Measurements from ENCODE around the gene TSPAN3. TPM values are rescaled to one million over a fixed set of nuclear protein-coding genes. Genes with fewer than 3 reads are reported as not detected.

TSPAN3 gene
- total RNA-seq: 10 to 100 TPM; 25.6 to 27.0 TPM

DNA sequence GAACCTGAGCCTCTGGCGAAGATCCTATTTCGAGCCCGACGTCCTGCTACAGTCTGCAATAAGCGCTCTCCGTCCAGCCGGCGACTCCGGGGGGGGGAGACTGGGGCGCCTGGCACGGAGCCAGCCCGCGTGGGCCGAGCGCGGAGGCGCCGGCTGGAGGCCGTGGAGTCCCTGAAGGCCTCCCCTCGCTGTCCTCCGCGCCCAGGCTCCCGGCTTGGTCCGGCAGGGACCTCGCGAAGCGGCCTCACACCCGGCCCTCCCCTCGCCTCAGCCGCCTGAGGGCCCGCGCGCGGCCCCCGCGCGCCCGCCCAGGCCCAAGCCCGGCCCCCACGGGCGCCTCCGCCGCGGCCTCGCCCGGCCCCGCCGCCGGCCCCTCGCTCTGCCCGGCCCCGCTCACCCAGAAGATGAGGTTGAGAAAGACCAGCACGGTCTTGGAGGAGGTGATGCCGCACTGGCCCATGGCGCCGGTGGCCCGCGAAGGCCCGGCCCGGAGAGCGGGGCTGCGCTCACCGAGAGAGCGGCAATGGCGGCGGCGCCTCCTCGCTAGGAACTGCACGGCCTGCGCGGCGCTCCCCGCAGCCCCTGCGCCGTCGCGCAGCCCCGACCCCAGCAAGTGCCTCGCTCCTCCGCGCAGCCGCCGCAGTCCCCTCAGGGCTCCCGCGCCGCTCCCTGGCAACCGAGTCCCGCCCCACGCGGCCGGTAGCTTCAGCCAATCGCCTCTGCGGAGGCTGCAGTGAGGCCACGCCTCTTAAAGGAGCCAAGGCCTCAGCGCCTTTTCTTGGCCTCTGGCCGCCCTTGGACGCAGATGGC is at the start of gene TSPAN3:
TSS of gene TSPAN3 (minus strand) at position 615 of the 810 bp plus-strand sequence. CDS start at position 460, 155 bp downstream.
- intact Hi-C loops (cut with micrococcal nuclease): no loop called here
- TF ChIP-seq, protein P1, sequence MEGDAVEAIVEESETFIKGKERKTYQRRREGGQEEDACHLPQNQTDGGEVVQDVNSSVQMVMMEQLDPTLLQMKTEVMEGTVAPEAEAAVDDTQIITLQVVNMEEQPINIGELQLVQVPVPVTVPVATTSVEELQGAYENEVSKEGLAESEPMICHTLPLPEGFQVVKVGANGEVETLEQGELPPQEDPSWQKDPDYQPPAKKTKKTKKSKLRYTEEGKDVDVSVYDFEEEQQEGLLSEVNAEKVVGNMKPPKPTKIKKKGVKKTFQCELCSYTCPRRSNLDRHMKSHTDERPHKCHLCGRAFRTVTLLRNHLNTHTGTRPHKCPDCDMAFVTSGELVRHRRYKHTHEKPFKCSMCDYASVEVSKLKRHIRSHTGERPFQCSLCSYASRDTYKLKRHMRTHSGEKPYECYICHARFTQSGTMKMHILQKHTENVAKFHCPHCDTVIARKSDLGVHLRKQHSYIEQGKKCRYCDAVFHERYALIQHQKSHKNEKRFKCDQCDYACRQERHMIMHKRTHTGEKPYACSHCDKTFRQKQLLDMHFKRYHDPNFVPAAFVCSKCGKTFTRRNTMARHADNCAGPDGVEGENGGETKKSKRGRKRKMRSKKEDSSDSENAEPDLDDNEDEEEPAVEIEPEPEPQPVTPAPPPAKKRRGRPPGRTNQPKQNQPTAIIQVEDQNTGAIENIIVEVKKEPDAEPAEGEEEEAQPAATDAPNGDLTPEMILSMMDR (IDR thresholded peaks at IDR 0.05): no peak
- ATAC-seq (peak; percentile 99), DNase-seq (peak; percentile 93)
- peaks cover 8% of the 10 kb centered on the region for H3K36me3 Mint-ChIP-seq (ENCODE audit: low read depth)
- no peaks in the 10 kb centered on the region for H3K9me3 Mint-ChIP-seq
- POLR2A ChIA-PET: interaction anchor here (1.4 to 2.2 kb wide), 2 partner anchors 11 to 16 kb away, joined by 7 read pairs; no protein-coding TSS in a partner anchor
- peak within 1 kb of the TSS; percentile 84 for H3K27ac Mint-ChIP-seq
- H3K4me3 Mint-ChIP-seq: peak within 1 kb of the TSS; percentile 77
- no peaks in the 10 kb centered on the region for H3K27me3 Mint-ChIP-seq
- H3K4me1 Mint-ChIP-seq (ENCODE audit: low read depth): peaks cover 33% of the 10 kb centered on the region
- CTCF ChIA-PET: interaction anchor here (0.6 to 1.0 kb wide), 2 partner anchors 13 to 97 kb away, joined by 3 read pairs; no protein-coding TSS in a partner anchor

- no peak for ATAC-seq
- H3K4me1 Mint-ChIP-seq (ENCODE audit: low read depth): peaks cover 12% of the 10 kb centered on the region
- no peaks in the 10 kb centered on the region for H3K36me3 Mint-ChIP-seq (ENCODE audit: low read depth)
- no peaks in the 10 kb centered on the region for H3K9me3 Mint-ChIP-seq
- intact Hi-C loops (cut with micrococcal nuclease): no loop called here
- TF ChIP-seq, protein P1 (IDR thresholded peaks at IDR 0.05): no peak
- no peak overlapping the region for H3K27ac Mint-ChIP-seq
- CTCF ChIA-PET: interaction anchor here (3.5 to 6.7 kb wide), 5 partner anchors 13 to 422 kb away, joined by 24 to 78 read pairs (median 30); no protein-coding TSS in a partner anchor
- H3K27me3 Mint-ChIP-seq: no peaks in the 10 kb centered on the region
- POLR2A ChIA-PET: no interaction called here
- no peak overlapping the region for H3K4me3 Mint-ChIP-seq
- no peak for DNase-seq
These were observed 49.7 kb upstream of the TSPAN3 start for GRCh38 chr15:77120576-77120975.

GRCh38 chr15:77119446-77119845 is 48.5 kb upstream of the TSPAN3 start:
- TF ChIP-seq, protein P1 (IDR thresholded peaks at IDR 0.05): no peak
- POLR2A ChIA-PET: interaction anchor here (0.6 kb wide), 1 partner anchor 199 kb away, joined by 3 read pairs; no protein-coding TSS in a partner anchor
- CTCF ChIA-PET: interaction anchor here (0.6 to 6.7 kb wide), 25 partner anchors 8 to 424 kb away, joined by 3 to 78 read pairs (median 6); no protein-coding TSS in a partner anchor
- Mint-ChIP-seq H3K4me3 (no peak overlapping the region), H3K27me3 (no peaks in the 10 kb centered on the region), H3K27ac (no peak overlapping the region), H3K36me3 (ENCODE audit: low read depth) (peaks cover 1% of the 10 kb centered on the region), H3K9me3 (no peaks in the 10 kb centered on the region), H3K4me1 (ENCODE audit: low read depth) (peaks cover 12% of the 10 kb centered on the region)
- DNase-seq (no peak), ATAC-seq (no peak)
- intact Hi-C loops (cut with micrococcal nuclease): loop anchor here (5.0 kb wide), 1 partner anchor 378 kb away; no protein-coding TSS in a partner anchor

DNA sequence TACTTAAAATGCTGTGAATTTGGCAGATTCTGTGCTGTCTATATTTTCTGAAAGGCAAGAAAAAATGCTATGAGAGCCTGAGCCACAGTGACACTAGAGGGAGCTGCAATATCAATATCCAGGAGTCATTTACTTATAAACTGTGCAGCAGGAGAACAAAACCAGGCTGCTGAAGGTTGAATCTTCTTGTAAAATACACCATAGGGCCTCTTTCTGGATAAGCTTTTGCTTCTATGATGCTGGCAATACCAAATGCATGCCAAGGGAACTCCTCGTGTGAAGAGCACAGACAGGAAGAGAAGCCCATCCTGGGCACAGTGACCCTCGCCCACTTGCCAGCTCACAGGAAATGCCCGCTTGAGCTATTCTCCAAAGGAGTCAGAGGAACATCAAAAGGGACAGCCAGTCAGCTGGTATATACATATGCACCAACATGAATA is 48.0 kb upstream of the TSPAN3 start:
- Mint-ChIP-seq H3K4me3 (no peak overlapping the region), H3K27me3 (no peaks in the 10 kb centered on the region), H3K9me3 (no peaks in the 10 kb centered on the region), H3K4me1 (ENCODE audit: low read depth) (peaks cover 12% of the 10 kb centered on the region), H3K36me3 (ENCODE audit: low read depth) (peaks cover 1% of the 10 kb centered on the region), H3K27ac (no peak overlapping the region)
- peak; percentile 67 for ATAC-seq
- ChIA-PET CTCF (interaction anchor here (0.6 to 6.7 kb wide), 30 partner anchors 9 to 424 kb away, joined by 3 to 78 read pairs (median 4); no protein-coding TSS in a partner anchor), POLR2A (interaction anchor here (0.6 kb wide), 2 partner anchors 46 to 199 kb away, joined by 3 to 4 read pairs; no protein-coding TSS in a partner anchor)
- peak; percentile 61 for DNase-seq
- TF ChIP-seq, protein P1 (IDR thresholded peaks at IDR 0.05): peak; percentile 83
- intact Hi-C loops (cut with micrococcal nuclease): loop anchor here (5.0 kb wide), 1 partner anchor 378 kb away; no protein-coding TSS in a partner anchor
